Germinal center (tissue), 1 donor: ENCODE measurements around the gene FASTK.
A peak's percentile ranks its signal among the peaks of the same experiment; 100 is the strongest.

Source experiments
- DNase-seq: peaks from one replicate; pipeline ENCODE4 v3.0.0; 2012; ENCODE audit warnings: mixed read lengths, low spot score

The FASTK gene

DNA sequence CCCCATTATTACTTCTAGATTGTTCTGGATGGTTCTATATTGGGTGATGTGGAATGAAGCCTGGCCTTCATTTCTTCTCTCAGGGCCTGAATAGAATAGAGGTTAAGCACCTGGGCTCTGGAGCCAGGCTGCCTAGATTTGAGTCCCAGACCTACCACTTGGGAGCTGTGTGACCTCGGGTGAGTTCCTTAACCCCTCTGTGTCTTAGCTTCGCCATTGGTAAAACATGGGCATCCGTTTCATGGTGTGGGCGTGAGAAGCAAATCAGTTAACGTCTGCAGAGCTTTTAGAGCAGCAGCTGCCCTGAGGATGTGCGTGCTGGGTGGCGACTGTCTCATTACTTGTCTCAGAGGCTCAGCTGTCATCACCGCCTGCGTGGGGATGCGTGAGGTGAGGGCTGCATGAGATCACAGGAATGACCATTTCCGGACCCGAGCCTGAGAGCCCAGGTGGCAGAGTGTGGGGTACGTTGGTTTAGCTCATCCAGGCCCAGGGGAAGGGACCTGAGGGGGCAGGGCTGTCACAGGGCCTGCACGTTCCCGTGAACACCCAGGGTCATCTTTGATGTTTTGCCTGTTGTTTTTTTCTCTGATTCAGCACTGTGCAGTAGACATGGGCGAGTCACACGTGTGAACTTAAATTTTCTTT, 15.3 kb upstream of the FASTK start:
- DNase-seq: no peak

DNA sequence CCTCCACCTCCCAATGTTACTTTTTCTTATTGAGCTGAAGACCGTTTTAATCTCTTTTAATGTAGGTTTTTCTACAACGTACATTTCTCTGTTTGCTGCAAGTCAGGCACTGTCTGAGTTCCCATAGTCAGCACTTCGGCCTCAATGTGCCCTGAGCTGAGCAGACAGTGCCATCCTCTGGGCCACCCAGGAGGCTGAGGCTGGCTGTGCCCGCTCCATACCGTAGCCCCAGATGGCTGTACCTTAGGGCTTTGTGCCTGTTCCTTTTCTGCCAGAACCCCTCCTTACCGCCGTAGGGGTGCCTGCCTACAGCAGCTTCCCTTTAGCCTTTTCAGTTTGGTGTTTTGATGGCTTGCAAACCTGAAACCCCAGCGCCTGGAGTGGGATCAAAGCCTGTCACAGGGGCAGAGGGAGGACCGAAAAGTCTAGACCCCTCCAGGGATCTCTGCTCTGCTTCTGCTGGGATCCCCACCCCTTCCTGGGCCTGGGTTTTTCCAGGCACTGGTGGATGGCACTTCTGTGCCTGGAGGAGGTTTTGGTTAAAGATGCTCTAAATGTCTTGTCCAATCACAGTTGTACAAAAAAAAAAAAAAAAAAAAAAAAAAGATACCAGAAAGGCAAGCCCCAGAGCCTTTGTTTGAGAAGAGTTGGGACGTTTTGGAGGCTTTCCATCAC, 14.7 kb upstream of the FASTK start:
- no peak for DNase-seq

DNA sequence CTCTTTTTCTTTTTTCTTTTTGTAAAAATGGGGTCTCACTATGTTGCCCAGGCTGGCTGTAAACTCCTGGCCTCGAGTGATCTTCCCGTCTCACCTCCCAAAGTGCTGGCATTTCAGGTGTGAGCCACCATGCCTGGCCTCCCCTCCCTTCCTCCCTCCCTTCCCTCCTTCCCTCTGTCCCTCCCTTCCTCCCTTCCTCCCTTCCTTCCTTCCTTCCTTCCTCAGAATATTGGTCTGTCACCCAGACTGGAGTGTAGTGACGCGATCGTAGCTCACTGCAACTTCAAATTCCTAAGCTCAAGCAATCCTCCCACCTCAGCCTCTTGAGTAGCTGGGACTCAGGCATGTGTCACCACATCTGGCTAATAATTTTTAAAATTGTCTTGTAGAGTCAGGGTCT, 14.1 kb upstream of the FASTK start:
- DNase-seq: no peak

DNA sequence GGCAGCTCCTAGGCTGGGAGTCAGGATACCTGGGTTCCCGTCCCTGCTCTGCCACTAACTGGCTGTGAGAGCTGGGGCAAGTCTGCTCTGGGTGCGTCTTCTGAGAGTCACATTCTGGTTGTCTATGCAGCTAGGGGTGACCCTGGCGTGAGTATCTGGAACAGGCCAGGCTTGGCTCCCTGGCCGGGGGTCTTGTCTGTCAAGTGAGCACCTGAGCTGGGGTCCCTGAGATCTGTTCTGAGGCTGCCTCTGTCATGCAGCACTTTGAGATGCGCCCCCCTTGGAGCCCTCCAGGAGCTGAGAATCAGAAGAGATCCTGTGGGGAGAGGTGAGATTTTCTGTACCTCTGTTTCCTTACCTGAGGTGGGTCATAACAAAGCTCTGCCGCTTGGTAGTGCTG, 13.1 kb upstream of the FASTK start:
- DNase-seq: no peak

DNA sequence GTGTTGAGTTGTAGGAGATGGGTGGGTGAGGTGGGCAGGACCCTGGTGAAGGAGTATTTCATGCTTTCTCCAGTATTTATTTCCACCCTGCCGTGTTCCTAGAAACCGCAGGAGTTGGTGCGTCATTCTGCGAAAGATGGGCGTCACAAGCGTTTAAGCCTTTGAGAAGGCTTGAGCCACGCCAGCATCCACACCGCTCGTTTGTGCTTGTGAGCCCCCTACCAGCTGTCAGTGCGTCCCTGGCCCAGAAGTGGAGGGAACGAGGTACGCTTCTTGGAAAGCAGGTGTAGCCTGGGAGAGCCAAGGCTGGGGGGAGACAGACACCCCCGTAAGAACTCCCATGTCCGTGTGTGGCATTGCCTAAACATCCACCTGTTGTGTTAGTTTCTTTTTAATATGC, 11.4 kb upstream of the FASTK start:
- no peak for DNase-seq

DNA sequence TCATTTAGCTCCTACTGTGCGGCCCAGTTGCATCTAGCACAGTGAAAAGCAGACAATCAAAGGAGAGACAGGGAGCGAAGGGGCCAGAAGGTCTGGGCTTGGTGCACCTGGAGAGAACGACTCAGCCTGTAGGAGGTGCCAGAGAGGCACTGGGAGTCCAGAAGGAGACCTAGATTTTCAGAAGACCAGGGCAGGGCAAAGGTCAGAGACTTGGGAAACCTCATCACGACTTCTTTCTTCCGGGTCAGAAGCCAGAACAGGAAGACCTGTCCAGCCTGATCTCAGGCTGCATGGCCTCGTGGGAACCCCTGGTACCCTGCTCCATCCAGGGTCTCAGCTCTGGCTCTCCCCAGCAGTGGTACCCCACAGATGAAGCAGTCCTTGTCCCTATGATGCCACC, 10.8 kb upstream of the FASTK start:
- DNase-seq: no peak

DNA sequence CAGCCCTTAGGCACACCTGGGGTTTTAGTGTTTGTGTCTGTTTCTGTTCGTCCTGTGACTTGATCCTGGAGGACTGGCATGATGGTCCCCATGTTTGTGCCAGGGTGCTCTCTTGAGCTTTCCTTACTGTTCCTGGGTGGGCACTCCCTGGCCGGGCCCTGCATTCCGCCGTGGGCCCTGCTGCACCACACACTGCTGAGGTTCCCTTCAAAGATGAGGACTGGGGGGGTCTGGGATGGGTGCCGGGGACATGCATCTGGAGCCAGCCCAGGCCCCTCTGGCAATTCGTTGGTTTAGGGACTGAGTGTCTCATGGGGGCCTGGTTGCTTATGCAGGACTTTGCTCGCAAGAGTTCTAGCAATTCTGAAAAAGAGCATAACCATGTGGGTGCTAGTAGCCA, 10.4 kb upstream of the FASTK start:
- DNase-seq: no peak

DNA sequence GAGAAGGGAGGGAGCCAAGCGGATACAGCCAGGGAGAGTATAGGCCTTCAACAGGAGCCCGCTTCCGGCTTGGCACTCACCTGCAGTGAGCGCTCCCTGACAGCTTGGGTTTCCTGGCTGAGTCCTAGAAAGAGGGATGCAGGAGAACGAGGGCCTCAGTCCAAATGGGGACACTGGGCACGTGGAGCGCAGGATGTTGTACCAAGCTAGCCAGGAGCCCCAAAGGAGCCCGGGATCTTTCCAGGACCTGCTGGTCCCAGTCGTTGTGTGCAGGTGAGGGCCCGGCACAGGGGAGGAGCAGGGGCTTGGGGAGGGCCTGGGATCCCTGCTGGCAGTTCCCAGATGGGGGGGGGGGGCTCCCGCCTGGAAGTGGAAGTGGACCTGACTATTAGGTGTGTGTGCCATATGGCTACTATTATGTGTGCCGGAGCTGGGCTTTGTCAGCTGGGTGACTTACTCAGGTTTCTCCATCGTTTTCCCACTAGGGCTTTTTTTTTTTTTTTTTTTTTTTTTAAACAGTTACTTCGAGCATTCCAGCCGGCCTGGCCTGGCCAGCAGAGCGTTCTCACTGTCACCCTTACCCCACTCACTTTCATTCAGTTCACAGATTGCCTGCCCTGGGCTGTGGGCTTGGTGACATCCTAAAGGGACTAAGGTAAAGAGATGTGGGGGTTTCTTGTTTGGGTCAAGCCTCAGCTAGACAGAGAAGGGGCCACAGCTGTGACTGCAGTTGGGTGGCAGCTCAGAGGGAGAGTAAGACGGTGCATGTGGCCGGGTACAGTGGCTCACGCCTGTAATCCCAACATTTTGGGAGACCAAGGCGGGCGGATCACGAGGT, 9.5 kb upstream of the FASTK start:
- no peak for DNase-seq

DNA sequence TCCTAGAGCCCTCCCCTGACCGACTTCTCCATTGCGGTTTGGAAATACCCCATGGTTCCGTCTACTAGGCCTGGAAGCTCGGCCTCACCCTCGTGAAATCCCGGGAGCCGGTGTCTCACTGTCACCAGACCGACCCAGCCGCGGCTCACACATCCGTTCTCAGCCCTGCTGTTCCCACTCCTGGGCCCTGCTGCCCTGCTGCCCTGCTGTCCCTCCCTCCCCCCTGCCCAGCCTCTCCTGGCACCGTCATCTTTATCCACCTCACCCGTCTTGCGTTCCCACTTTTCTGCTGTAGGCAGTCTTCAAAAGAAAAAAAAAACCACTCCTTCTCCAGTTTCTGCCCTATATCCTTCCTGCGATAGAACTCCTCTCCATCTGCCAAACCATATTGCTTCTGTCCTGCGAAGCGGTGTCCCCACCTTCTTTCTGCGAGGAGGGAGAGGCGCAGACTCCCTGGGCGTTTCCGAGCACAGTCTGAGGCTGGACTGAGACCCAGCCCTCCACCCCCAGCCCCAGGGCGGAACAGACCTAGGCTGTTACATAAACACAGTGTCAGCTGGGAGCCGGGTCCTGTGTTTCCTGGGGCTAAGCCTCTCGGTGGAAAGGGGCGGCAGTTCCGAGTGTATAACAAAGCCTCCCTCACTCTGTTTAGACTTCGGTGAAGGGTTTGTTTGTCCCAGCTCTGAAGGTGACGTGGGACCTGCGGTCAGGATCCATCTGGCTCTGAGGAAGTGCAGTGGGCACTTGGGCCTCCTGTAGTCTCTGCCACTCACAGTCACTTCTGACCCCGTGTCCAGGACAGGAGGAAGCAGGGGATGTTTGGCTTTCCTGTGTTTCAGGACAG, 8.5 kb upstream of the FASTK start:
- DNase-seq: no peak

DNA sequence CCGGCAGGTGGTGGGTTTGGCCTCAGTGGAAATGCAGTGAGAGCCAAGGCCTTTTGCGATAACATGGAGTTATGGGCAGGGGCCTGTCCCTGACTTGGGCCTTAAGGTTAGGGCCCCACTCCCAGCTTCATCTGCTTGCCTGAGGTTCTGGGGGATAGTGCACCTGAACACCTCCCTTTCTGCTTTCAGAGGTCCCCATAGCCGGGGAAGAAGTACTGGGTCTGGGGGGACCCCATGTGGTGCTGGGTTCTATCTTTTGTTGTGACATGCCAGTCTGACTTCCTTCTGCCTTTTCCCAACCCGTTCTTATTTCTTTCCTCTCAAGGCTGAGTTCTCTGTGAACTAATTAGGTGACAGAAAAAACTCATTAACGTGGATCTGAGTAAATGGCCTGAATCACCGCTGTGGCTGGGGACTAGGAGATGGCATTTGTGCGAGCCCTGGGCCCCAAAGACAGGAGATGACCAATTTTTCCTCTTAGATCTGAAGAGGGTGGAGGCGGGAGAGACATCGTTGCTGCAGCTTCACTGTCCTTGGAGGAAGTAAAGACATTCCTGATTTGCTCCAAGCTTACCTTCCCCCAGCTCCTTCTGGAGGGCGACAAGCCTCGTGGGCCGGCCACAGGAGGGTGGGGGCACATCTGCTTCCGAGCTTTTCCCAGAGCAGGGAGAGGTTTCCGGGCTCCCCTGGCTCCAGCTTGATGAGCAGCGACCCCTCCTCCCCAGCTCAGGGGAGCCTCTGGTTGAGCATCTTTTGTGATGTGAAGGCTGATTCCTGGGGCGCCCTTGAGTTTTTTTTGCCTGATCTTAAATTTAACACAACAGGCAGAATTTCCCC, 7.6 kb upstream of the FASTK start:
- no peak for DNase-seq

DNA sequence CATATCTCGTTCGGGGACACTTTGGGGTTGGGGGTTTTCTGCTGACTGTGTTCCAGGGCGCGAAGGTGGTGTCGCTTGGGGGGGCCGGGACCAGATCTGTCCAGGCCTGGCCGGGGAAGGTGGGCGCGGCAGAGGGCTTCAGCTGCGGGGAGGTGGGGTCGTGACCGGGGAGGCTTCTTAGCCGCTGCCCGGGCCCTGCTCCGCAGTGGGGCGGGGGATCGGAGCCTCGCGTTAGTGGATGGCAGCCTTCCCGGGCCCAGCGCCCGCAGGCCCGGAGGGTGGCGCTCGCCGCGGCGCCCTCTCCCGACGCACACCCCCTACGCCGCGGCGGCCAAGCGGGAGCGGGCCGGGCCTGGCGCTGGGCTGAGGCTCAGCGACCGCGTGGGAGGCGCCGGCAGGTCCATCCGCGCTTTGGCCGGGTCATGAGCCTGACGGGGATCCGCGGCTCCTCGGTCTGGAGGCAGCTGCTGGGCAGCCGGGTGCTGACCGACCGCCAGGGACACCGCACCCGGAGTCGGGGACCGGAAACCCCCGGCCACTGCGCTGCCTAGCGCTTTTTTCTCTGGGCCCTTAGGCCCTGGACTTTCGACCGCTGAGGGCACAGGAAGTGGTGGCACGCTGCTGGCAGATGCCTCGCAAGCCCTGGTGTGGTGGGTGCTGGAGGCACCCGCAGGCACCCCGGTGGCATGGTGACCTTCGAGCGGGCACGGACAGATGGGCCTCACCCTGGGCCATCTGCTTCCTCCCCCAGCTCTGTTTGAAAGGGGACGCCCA, 6.8 kb upstream of the FASTK start:
- DNase-seq: no peak

DNA sequence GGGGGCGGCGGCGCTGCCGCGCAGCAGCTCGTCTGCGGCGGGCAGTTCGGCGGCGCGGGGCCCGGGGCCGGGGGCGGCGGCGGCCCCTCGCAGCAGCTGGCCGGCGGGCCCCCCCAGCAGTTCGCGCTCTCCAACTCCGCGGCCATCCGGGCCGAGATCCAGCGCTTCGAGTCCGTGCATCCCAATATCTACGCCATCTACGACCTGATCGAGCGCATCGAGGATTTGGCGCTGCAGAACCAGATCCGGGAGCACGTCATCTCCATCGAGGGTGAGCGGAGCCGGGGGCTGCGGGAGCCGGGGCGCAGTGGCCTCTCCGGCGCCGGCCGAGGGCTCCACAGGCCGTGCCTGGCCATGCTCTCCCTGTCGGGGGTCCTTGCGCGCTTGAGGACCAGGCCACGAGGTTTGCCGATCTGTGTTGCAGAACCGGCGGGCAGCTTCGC, 6.2 kb upstream of the FASTK start:
- no peak for DNase-seq

DNA sequence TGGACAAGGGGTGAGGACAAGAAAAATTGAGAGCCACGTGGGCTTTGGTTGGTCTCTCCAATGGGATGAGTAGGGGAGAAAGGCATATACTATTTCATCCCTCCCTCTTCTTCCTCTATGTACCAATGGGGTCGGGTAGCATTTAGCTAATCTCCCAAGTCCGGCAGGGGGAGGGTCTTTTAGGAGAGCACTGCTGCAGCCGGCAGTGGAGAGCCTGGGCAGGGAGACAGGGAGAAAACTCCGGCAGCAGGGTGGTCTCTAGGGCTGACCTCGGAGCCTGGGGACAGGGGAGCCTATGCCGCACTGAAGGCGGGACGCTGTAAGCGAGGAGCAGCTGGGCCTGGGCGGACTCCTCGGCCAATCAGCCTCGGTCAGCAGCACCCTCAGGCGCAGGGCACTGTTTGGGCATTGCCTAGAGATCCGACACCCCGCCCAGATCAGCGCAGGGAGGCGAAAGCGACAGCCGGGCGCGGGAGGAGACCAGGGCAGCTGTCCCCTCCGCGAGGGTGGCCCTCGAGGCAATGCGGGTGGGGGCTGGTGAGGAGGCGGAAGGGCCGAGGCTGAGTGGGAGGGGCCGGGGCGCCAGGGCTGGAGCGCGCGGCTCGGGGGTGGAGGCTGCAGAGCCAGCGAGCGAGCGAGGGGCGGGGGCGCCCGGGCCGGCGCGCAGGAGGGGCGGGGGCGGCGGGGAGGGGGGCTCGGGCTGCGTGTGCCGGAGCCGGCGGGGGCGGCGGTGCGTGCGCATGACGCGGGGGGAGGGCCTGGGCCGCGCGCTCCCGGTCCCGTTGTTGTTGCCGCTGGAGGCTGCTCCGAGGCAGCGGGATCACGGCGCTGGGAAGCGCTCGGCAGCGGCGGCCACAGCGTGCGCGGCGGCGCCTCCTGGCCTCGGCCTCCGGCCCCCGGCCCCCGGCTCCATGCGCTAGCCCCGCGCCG, 5.3 kb upstream of the FASTK start, which contains the start of gene AGAP3:
Gene AGAP3 (plus strand): TSS at position 785 of the 930 bp plus-strand sequence. CDS start 267 bp downstream, outside the sequence.
- DNase-seq: peak; percentile 58

DNA sequence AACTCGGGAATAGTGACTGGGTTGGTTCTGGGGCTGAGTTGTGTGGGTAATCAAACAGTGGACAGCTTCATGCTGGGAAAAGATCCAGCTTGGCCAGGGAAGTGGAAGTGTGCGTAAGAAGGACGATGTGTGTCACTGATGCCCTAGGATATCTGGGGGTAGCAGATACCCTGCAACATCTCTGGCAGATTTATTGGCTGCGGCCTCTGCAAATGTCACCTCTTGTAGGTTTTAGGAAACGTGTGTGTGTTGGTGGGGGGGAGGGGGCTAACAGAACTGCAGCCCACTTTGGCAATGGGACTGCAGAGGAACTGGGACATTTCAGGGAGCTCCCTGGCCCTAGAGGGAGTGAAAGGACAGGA, 4.7 kb upstream of the FASTK start:
- DNase-seq: no peak

DNA sequence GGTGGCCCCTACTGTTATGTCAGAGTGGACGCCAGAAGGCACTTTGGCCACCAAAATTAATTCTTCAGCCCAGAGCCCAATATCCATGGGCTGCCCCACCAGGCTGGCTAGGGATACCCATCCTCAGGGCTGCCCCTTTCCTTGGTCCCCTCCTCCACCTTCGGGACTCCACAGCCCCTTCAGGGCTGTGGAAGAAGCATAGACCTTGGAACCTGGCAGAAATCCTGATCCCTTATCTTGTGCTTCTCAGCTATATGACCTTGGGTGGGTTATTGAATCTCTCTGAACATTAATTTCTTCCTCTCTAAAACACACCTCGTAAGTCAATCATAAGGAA, 3.2 kb upstream of the FASTK start:
- no peak for DNase-seq

DNA sequence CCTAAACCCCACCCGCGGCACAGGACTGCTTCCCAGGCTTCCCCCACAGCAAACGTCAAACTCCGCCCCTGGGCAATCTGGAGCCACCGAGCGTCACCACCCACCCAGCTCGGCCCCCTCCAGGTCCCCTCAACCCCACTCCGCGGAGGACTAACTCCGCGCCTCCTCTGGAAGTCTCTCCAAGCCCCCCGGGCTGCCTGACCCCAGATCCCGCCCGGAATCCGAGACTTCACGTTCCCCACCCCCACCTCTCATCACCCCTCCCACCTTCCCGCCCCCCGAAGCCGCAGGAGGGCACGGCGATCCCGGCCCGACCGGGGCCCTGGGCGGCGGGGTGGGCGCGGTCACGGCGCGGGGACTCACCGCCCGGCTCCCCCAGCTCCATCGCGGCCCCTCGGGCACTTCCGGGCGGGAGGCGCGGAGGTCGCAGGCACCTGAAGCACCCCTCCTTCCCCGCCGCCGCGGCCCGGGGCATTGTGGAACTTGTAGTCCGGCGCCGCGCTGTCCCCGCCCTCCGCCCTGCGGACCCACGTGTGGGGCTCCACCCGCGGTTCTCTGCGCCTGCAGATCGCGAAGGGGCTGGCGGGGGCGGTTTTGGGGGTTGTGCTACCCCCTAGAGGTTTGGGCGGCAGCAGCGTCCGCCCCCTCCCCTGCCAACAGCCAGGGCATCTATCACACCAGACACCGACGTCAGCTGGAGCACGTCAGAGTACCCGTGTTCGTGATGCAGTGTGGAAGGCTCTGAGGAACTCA, 2.6 kb upstream of the FASTK start, which contains the start of gene TMUB1:
Gene TMUB1 (minus strand): TSS at position 423 of the 753 bp plus-strand sequence. CDS start 930 bp downstream, outside the sequence.
- peak; percentile 84 for DNase-seq

DNA sequence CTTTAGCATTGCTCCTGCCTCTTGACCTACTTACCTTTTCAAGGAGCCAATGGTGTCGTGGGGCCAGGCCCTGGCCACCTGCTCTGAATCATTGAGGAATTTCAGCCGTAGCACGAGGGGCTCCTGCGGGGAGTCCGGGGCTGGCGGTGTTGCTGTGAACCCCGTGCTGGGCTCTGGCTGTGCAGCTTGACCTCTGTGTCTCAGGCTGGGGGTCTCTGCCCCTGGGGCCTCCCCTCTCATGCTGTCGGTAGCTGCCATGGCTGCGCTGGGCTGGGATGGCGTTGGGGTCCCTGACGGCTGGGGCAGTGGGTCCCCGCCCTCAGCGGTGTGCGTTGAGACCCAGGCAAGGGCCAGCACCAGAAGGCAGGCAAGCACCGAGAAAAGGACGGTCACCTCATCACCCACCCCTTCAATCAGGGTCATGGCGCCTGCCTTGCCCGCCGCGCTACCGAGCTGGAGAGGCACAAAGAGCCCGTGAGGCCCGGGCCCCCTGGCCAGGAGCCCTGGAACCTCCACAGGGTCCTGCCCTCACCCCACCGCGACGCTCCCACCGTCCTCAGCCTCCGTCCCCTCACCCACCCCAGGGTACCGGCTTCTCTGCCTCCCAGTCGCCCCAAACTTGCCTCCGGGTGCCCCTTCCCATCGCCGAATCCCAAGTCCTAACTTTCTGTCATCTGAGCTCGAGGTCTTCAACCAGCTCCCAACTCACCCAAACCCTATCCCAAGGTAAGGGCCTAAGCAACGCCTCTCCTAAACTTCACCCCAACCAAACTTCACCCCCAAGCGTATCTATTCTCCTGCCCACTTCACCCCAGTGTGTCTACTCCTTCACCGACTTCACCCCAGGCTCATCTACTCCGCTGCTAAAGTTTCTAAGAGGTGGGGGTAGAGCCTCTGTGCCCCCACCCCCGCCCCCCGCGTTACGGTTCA, 1.8 kb upstream of the FASTK start:
- DNase-seq: no peak
